ENCODE measurements around the gene EMILIN1.
"Not testable (repeated sequence)": the region's sequence is repeated elsewhere in the genome, so short reads cannot be mapped to it uniquely, and the experiment has no call there.

The EMILIN1 gene

DNA sequence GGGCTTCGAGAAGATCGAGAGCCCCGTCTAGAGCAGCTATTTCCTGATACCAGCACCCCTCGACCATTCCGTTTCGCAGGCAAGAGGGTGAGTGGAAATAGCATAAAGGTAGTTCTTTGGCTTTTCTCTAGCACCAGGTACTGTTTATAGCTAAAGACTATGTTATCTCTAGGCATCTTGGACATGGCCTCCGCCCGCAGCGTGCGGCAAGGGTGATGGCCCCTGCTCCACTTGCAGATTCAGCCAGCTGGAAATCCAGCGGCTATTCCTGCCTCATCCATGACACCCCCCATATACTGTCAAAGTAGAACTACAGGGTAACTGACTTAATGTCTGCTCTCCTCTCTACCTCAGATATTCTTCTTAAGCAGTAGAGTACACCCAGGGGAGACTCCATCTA is 23.7 kb upstream of the EMILIN1 start:
- DNase-seq (ENCODE audit: low spot score) = no peak

DNA sequence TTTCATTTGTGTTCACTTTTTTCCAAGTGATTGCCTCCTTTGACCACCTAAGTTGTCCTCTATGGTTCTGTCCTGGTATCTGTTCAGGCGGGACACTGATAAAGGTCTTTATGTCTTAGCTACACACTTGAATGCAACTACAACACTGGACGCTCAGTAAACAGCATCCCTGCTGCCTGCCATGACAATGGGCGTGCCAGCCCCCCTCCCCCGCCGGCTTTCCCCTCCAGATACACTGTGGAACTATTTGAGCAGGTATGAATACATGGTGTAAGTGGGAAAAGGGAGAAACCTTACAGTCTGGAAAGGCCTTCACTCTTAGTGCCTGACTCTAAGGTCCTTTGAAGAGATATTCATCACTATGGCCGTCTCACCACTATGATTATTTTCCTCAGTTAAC is 21.2 kb upstream of the EMILIN1 start:
- no peak for DNase-seq (ENCODE audit: low spot score)

DNA sequence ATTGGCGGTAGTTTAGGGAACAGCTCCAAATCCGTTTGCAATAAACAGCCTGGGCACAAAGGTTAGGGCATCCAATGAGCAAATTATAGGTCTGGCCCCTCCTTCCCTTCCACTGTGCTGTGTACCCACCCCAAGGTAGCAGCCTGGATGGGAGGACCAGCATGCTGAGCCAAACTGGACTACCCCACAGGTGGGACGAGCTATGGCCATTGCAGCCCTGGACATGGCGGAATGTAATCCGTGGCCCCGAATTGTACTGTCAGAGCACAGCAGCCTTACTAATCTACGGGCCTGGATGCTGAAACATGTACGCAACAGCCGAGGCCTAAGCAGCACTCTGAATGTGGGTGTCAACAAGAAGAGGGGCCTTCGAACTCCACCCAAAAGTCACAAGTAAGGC is 20.2 kb upstream of the EMILIN1 start:
- DNase-seq (ENCODE audit: low spot score) = no peak

DNA sequence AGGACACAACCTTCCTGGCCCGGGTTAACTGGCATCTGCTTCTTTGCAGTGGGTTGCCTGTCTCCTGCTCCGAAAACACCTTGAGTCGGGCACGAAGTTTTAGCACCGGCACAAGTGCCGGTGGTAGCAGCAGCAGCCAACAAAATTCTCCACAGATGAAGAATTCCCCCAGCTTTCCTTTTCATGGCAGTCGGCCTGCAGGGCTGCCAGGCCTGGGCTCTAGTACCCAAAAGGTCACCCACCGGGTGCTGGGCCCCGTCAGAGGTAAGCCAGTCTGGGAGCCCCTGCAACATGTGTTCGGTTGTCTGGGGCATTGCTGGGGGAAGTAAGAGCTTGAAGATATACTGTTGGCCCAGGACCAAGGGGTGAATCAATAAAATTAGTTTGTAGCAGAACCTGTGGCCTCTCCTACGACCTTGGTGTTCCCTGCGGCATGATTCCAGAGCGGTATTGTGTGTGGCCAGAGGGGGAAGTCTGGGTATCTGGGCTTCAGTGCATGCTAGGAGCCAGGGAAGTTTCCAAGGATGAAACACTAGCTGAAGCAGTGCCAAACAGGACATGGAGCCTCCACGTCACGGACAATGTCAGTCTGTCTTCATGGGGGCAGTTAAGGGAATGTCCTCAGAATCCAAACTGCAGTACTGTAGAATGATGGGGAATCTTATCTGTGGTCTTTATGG is 19.1 kb upstream of the EMILIN1 start:
- DNase-seq (ENCODE audit: low spot score) = no peak

DNA sequence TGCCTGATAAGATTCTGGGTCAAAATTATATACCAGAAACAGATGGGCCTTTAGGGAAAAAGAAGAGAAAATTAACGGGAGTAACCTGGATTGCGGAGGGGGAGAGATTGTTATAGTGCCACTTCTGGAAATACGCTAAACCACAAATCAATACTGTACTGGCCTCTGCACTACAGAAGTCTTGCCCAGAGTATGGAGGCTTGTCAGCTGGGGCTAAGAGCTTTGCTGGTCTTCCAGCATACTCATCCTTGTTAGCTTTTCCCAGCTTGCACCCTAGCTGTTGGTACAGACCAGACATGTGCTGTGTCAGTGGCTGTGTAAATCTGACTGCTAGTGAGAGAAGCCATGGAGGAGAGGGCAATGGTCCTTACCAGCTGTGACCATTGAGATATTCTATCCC is 18.1 kb upstream of the EMILIN1 start:
- no peak for DNase-seq (ENCODE audit: low spot score)

DNA sequence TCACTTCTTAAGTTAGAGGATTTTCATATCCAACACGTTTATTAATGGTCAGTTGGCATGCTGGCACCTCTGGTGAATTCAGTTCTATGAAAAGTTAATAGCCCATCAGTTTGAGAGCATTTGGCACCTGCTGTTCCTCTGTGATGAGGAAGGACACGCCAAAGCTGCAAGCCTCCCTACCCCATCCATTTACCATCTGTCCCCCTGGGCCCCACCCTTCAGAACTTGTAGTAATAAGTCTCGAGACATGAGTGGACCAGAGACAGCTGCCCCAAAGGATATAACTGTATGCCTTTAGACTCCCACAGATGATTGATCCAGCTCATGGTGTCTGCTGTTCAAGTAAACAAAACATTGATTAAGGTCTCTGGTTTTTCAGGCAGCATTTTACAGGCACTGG is 13.3 kb upstream of the EMILIN1 start:
- no peak for DNase-seq (ENCODE audit: low spot score)

DNA sequence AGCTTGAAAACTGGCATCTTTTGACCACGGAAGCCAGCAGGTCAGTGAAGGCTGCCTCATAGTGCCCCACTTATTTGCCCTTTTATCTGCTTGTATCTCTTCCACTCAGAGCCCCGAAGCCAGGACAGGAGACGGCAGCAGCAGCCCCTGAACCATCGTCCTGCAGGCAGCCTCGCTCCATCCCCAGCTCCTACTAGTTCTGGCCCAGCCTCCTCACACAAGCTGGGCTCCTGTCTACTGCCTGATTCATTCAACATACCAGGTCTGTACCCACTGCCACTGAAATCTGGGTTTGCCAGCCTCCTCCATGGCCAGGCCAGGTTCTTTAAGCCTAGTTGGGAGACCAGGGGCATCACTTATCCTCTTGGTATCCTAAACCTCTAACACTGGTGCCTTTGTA is 11.0 kb upstream of the EMILIN1 start:
- DNase-seq (ENCODE audit: low spot score) = no peak

DNA sequence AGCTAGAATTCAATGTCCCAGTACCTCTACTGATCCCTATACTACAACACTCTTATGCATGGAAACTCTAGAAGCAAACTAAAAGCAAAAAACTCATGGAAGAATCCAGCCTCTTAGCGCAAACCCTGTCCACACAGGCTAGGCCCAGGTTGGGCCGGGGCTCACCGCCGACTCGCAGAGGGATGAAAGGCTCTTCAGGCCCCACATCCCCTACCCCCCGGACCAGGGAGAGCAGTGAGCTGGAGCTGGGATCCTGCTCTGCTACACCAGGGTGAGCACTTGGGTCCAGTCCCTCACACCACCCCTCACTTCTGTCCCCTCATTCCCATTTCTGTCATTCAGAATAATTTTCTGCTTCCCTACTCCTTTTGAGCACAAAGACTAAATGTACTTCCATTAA is 9.0 kb upstream of the EMILIN1 start:
- DNase-seq (ENCODE audit: low spot score) = no peak

DNA sequence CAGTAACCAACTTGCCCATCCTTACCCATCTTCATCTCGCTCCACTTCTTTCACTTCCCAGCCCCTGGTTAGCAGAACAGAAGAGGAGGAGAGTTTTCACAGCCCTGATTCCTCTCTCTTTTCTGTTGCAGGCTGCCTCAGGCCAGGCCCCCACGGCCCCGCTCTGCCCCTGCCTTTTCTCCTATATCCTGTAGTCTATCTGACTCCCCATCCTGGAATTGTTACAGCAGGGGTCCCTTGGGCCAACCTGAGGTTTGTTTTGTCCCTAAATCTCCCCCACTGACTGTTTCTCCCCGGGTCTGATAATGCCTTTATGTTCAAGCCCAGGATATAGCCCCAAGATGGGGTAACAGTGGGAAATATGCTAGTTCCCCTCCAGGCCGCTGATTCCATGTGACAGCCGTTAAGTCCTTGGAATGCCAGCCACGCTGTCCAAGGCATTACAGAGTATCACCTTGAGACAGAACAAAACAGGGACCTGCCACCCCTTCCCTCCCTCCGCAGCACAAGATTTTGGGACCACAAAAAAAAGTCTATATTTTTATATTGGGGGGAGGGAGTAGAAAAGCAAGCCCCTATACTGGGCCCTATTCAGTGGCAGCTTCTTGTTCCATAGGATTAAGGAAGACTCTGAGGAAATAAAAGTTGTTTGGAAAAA is 8.3 kb upstream of the EMILIN1 start:
- no peak for DNase-seq (ENCODE audit: low spot score)

DNA sequence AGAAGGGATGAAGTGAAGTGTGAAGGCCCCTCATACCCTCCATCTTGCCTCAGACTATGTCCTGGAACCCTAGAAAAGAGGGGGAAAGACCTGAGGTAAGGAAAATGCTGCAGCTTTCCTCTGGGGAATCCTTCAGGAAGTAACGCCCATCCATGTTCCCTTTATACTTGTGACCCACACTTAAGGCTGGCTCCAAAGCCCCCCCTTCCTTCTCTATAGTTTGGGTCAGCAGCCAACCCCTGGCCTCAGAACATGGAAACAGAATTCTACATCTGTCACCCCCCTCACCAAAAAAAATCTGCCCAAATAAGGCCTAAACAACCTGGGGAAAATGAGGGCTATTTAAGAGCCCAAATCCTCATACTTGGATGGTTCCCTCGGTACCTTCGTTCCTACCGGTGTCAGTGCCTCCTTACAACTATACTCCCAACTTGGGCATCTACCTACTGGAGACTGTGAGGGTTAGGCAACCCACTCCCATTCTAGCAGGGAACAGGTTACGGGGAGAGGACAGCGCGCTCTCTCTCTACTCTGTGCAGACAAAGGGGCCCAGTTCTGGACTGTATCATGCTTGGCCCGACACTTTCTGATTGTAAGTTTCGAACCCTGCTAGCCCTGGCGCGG is 7.7 kb upstream of the EMILIN1 start:
- DNase-seq (ENCODE audit: low spot score) = no peak

DNA sequence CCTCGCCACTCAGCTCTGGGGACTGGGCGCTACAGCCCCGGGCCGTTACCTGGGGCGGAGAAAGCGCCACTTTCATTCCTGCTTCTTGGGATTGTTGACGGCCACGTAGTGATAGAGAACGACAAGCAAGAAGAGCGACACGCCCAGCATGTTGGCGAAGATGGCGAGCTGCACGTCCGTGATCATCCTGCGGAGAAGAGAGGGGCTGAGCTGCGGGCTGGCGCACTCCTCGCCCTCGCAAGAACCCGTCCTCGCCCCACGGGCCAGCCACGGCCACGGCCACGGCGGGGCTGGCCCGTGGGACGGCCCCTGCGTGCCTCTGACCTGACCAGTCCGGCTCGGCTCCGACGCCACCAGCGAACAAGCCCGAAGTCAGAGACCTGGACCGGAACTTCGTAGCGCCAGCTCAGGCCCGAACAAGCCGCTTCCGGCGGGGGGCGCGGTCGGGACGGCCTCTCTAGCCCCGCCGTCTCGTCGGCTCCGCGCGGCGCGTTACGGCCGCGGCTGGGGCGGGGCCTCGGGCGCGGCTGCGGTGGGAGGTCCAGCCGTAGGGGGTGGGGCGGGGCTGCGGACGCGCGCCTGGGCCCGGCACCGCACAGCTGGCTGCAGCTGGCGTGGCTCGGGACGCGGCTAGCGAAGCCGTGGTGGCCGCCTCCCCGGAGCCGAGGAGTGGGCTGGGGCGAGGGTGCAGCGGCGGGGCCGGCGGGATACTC is 7.0 kb upstream of the EMILIN1 start, which contains the start of gene OST4:
Gene OST4 (minus strand): TSS at position 378 of the 713 bp plus-strand sequence.
- DNase-seq (ENCODE audit: low spot score) = peak; percentile 92

DNA sequence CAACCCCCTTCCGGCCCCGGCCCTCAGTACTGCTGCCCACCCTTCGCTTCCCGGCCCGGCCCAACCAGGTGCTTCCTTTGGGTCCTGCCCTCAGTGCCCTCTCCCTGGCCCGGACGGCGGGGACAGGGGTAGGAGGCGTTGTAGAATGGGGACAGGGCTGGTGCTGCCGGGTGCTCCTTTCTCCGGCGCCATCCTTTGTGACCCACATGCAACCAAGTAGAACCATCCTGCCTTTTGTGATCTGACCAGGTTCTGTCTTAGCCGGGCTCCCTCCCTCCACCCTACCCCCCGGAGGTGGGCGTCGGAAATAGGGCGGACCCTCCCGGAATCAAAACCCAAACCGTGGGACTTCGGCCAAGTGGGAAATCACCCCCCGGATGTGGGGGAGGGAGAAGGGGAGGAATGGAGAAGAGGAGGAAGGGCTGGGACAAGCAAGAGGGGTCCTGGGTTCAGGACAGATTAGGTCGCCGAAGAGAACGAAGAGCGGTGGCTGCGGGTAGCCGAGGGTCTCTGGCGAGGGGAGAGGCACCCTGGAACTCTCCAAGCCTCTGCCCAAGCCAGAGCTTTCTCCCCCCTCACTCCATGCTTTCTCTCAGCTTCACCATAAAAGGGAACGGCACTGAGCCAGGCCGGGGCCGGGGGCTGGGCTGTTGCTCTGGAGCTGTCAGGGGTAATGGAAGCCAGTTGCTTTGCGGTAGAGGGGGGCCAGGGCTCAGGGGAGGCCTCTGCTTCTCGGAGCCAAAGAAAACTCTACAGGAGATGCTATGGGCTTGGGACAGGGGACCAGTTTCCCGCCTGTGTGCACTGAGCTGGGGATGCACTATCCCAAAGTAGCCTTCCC is 6.2 kb upstream of the EMILIN1 start:
- no peak for DNase-seq (ENCODE audit: low spot score)

DNA sequence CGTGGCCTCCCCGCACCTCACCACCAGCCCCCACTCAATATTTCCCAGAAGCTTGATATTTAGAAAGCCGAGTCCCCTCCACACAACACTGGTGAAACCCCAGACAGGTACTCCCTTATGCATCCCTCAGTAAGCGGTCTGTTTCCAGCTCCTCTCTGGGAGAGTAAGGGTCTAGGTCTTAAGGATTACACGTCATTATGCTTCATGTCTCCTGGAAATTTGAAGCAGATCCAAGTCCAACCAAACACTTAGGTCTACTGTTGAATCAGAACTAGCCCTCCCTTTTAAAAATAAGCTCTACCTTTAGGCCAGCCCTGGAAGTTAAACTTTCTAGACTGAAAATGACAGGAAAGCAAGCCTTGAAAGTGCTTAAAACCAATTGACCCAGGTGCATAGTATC is 5.5 kb upstream of the EMILIN1 start:
- DNase-seq (ENCODE audit: low spot score) = no peak

DNA sequence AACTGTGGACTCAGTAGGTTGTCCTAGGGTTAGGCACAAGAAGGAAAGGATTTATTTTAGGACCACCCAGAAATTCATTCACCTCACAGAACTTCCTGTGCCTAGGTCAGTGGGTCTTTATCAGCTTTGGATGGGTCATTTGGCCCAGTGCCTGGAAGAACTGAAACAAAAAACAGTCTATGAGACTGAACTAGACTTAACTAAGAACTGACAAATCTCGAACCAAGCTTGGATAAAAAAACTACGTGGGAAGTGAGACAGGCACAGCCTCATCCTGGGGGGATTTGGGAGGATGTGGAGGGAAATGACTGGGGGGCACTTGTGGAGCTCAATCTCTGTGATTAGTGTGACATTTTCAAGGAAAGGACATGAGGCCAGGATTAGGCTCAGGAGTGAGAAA is 4.6 kb upstream of the EMILIN1 start:
- DNase-seq (ENCODE audit: low spot score) = no peak

DNA sequence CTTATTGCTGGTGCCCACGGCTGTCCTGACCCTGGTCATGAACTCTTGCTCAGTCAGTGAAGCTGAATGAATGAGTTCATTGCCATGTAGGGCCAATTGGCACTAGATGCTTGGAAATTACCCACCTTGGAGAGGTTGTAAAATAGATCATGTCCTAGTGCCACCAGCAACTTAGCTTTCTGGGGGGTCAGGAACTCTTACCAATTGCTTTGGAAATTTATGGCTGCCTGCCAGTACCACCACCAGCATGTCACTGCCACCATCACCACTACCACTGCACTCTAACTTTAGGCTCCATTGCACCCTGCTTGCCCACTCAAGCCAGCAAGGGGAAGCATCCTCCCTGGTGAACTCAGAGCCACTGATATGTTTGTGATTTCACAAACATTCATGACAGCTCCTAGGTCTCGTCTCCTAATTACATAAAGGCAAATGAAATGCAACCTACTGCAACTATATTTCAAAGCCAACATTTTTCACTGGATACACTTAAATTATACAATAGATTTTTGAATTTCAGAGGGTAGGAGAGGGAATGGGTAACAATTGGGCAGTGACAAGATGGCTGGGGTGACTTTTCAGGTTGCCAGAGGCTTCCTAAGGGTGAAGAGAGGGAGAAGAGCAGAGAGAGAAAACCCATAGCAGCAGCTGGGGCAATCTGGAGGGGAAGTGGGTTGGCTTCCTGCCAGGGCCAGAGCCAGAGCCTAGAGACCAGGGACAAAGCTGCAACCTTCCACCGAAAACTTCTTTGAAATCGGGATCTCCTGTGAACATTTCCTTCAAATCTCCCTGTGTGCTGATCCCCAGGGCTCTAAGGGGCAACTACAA is 3.5 kb upstream of the EMILIN1 start:
- peak; percentile 33 for DNase-seq (ENCODE audit: low spot score)

DNA sequence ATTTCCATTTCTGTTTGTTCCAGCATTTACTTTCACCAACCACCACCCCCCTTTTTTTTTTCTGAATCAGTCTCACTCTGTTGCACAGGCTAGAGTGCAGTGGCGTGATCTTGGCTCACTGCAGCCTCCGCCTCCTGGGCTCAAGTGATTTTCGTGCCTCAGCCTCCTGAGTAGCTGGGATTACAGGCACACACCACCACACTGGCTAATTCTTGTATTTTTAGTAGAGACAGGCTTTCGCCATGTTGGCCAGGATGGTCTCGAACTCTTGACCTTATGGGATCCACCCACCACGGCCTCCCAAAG is 2.9 kb upstream of the EMILIN1 start:
- not testable (repeated sequence) for DNase-seq (ENCODE audit: low spot score)

DNA sequence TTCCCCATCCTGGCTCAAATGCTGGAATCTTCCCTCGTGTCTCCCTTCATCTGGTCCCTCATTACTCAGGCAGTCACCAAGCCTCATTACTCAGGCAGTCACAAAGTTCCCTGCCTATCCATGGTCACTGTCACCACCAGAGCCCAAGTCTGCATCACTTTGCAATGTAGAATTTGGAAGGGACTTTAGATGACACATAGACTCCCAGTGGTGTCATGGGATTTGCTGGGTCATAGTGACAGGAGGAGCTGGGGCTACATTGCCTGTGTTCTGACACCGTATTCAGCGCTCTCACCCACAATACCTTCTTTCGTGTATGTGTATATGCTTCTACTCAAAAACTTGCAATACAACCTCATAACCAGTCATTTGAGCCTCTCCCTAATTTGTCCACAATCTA is 2.1 kb upstream of the EMILIN1 start:
- no peak for DNase-seq (ENCODE audit: low spot score)

DNA sequence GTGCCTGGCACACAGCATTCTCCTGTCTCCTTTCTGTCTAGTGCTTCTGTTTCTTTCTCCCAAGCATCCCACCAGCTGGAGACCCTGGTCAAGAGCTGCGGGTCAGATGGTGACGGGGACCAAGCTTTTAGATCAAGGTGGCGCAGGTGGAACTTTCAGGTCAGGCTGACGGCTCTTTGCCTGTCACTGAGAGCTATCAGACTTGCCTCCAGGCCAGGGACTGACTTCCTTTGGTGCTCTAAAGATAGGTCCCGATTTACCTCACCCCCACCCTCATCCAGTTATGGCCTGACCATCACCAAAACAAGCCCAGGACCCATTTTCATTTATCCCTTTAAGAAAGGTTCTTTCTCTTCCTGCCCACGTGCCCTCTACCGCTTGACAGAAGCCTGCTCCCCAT is 1.2 kb upstream of the EMILIN1 start:
- no peak for DNase-seq (ENCODE audit: low spot score)

DNA sequence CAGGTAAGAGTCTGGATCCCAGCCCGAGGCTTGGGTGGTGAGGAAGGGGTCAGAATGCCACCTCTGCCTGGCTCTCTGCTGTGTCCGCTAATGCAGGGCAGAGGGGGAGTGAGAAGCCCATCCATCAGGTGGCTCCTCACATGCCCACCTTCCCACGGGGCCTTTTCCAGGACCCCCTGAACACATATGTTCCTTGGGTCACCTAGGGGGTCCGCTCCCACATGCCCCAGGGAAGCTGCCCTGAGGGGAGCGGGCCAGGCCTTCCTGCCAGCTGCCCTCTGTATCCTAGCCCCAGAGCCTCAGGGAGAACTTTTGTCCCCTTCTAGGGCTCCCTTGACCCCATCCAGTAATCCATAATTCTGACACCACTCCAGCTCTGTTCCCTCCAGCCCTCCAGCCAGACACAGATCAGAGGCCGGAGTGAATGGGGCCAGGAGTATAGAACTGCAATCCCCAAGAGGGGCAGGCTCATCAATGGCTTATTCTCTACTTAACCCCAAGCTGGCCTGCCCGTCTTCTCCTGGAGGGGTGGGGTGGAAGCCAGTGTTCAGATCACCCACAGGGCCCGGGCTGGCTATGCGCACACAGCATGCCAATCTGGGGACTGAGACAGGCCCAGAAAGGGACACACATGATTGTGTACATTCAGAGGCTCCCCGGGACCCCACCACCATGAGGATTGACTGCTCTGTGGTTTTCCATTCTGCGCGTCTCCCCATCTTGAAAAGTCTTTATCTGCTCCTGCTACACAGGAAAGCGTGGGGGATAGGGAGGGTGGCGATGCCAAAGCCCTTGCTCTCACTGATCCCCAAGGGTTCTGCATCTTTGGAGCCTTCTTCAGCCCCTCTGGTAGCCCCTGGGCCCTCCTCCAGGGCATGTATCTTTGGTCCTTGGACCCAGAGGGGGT is 1.1 kb downstream of the EMILIN1 start:
- no peak for DNase-seq (ENCODE audit: low spot score)

DNA sequence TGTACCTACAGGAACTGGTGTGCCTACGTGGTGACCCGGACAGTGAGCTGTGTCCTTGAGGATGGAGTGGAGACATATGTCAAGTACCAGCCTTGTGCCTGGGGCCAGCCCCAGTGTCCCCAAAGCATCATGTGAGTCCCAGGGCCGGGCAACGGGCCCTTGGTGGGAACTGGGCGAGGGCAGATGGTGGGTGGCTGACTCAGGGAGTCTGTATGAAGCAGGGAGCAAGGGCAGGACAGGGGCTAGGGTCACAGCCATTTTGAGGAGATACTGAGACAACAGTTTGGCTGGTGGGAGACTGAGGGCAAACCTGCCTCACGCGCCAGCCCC is 1.7 kb downstream of the EMILIN1 start:
- no peak for DNase-seq (ENCODE audit: low spot score)

DNA sequence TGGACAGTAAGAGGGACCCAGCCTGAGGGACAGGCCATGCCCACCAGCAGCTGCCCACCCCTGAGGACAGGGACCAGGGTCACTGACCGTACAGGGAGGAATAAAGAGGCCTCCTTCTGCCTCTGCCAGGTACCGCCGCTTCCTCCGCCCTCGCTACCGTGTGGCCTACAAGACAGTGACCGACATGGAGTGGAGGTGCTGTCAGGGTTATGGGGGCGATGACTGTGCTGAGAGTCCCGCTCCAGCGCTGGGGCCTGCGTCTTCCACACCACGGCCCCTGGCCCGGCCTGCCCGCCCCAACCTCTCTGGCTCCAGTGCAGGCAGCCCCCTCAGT is 2.2 kb downstream of the EMILIN1 start:
- DNase-seq (ENCODE audit: low spot score) = no peak

Measured in activated CD4-positive, alpha-beta T cell treated with anti-CD3 and anti-CD28 coated beads, Interleukin-2, Interleukin-4, amounts not matched to agents 100 ng/mL and 50 ng/mL, durations not matched to agents 16 hours and 8 hours (primary cell).